Adrenal gland (tissue), 12 donors: ENCODE results near the gene SNRNP200. TPM values are rescaled to one million over a fixed set of nuclear protein-coding genes. Genes with fewer than 3 reads are reported as not detected.

ENCODE experiments used
- DNase-seq, 7 donors: peaks; one replicate each; pipeline ENCODE4 v3.0.0-alpha.2; 2019 to 2020
- H3K27ac ChIP-seq, 5 donors: fragments of 200-600 bp; sonication (generic) in 4 of 5; 1 replicate in 3 of 5; 2 replicates in 2 of 5; pipeline versions ENCODE4 v1.5.1 to v1.8.0; 2016 to 2020; ENCODE audit warnings: mild to moderate bottlenecking in 1 of 5
- H3K27me3 ChIP-seq: fragments of 200-600 bp; 2 replicates; pipeline ENCODE4 v1.8.0; 2021
- H3K36me3 ChIP-seq, 2 donors: fragments of 200-600 bp; replicated peaks in 1 of 2; 1 replicate in 1 of 2; 2 replicates in 1 of 2; pipeline versions ENCODE4 v1.5.1 to v1.8.0; 2018 to 2022
- H3K4me1 ChIP-seq, 2 donors: fragments of 200-600 bp; replicated peaks in 1 of 2; 1 replicate in 1 of 2; 2 replicates in 1 of 2; pipeline versions ENCODE4 v1.5.1 to v1.8.0; 2018 to 2021
- H3K4me3 ChIP-seq, 4 donors: fragments of 200-600 bp; sonication (generic) in 3 of 4; one replicate each; pipeline ENCODE4 v1.5.1; 2016 to 2018
- H3K9me3 ChIP-seq, 3 donors: fragments of 200-600 bp; sonication (generic) in 1 of 3; replicated peaks in 1 of 3; 1 replicate in 2 of 3; 2 replicates in 1 of 3; pipeline versions ENCODE4 v1.5.1 to v1.8.0; 2016 to 2021
- POLR2A ChIP-seq, 2 donors: fragments of 450-650 bp; IDR thresholded peaks; one replicate each; pipeline ENCODE4 v1.6.1; 2017; ENCODE audit warnings: antibody characterized with exemption in 2 of 2, mild to moderate bottlenecking in 2 of 2, moderate library complexity in 1 of 2
- WGBS, 4 donors: extraction: QIAGEN DNeasy Blood & Tissue Kit in 2 of 4; methylation state at CpG; one replicate each; pipeline versions ENCODE4 v1.1.5 to v1.1.7; 2013 to 2017; 5-methylcytosine and 5-hydroxymethylcytosine counted together
- intact Hi-C, 2 donors: fragments of 100-400 bp; cut with DNase I; formaldehyde crosslinking; loops; one replicate each; pipeline versions ENCODE4 v1.14.1 to v1.15.0; 2022 to 2023
- polyA plus RNA-seq, 3 donors: library from polyadenylated mRNA; stranded (reverse); fragments of 200-250 nt in 2 of 3; fragments of 350-450 nt in 1 of 3; fragmentation: Illumina TruSeq in 1 of 3; extraction: RNeasy Lipid Tissue Mini Kit (QIAGEN cat#74804) in 1 of 3; gene quantifications; one replicate each; pipeline ENCODE4 v1.2.3, GENCODE V29; 2013 to 2014
- total RNA-seq, 9 donors: library from RNA; depleted of rRNA in 4 of 9; stranded (reverse); fragments of >200 nt in 4 of 9; fragments of 120-200 nt in 1 of 9; fragmentation: NEBNext Ultra II Directional in 1 of 9; extraction: Animal tissue kit (Norgen Biotek cat#: 25700) in 1 of 9; gene quantifications; one replicate each; pipeline versions ENCODE4 v1.1.0 to v1.2.4, GENCODE V29; 2013 to 2023
- TF ChIP-seq, protein P1 (sequence below), 6 experiments: fragments of 450-650 bp in 4 of 6; fragments of 200-600 bp in 2 of 6; sonication (generic) in 1 of 6; IDR thresholded peaks; 1 replicate in 5 of 6; 2 replicates in 1 of 6; pipeline versions ENCODE4 v1.5.1 to v1.8.0; 2016 to 2021; ENCODE audit warnings: antibody characterized with exemption in 6 of 6, mild to moderate bottlenecking in 2 of 6, moderate library complexity in 1 of 6
- donor health status: healthy with polysubstance abuse.
- donor health status: Bipolar disorder and iron deficiency.
- donor health status: DM: yes; HTN: yes; CAD: no.
- donor health status: DM: no; HTN: no; CAD: no.
- donor health status: DM: no; HTN: no; CAD: no.
- donor health status: DM: yes; HTN: yes; CAD: no.

The SNRNP200 gene
- total and polyA plus RNA-seq, 12 donors = 50.4 to 117 (median 96.1) TPM

DNA sequence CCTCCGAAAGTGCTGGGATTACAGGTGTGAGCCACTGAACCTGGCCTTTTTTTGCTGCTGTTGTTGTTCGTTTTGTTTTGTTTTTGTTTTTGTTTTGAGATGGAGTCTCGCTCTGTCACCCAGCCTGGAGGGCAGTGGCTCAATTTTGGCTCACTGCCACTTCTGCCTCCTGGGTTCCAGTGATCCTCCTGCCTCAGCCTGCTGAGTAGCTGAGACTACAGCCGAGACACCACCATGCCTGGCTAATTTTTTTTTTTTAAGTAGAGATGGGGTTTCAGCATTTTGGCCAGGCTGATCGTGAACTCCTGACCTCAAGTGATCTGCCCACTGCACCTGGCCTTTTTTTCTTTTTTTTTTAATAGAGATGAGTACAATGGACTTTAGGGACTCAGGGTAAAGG is 61.5 kb downstream of the SNRNP200 start:
- Histone ChIP-seq H3K36me3 (no peaks in the 10 kb centered on the region), H3K4me1 (peaks cover 0 to 36% of the 10 kb centered on the region in 2 donors), H3K27ac (no peak overlapping the region), H3K4me3 (no peak overlapping the region), H3K27me3 (no peaks in the 10 kb centered on the region), H3K9me3 (no peaks in the 10 kb centered on the region)
- DNase-seq = no peak
- 84 to 94% (median 90%) methylated on average over 5 of the region's 5 CpGs for WGBS, 4 donors
- intact Hi-C loops = no loop called here
- TF ChIP-seq, protein P1, sequence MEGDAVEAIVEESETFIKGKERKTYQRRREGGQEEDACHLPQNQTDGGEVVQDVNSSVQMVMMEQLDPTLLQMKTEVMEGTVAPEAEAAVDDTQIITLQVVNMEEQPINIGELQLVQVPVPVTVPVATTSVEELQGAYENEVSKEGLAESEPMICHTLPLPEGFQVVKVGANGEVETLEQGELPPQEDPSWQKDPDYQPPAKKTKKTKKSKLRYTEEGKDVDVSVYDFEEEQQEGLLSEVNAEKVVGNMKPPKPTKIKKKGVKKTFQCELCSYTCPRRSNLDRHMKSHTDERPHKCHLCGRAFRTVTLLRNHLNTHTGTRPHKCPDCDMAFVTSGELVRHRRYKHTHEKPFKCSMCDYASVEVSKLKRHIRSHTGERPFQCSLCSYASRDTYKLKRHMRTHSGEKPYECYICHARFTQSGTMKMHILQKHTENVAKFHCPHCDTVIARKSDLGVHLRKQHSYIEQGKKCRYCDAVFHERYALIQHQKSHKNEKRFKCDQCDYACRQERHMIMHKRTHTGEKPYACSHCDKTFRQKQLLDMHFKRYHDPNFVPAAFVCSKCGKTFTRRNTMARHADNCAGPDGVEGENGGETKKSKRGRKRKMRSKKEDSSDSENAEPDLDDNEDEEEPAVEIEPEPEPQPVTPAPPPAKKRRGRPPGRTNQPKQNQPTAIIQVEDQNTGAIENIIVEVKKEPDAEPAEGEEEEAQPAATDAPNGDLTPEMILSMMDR (IDR thresholded peaks at IDR 0.05) = no peak
- TF ChIP-seq POLR2A (IDR thresholded peaks at IDR 0.05) = no peak

DNA sequence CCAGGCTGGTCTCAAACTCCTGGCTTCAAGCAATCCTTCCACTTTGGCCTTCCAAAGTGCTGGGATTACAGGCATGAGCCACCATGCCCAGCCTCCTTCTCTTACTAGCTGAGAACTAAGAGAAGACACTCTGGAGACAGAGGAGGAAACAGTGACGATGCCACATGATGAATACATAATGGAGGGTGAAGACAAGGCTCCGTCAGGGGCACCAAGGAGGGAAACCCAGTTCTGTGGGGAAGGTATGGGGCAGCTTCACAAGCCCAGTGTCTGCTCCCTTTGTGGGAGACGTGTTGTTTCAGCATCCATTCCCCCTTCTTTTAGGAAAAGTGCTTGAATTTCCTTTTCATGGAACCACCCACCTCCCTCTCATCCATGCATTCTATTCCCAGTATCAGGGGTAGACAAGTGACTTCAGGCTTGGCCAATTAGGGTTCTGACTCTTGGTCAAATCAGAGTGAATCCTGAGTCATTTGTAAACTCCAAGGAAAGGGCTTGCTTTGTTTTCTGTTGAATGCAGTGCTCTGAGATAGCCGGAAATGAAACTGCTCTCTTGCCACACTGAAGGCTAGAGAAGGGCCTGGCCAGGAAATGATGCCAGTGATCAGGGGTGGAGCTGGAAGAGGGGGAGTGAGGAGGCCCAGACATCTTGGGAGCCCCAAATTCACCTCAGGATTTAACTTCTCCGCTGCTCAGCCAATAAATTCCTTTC is 63.3 kb downstream of the SNRNP200 start:
- H3K27ac ChIP-seq = peak overlapping the region; percentile 47 to 84 (median 69)
- no peaks in the 10 kb centered on the region for H3K9me3 ChIP-seq
- no peak for TF ChIP-seq POLR2A (IDR thresholded peaks at IDR 0.05)
- TF ChIP-seq, protein P1 (IDR thresholded peaks at IDR 0.05) = no peak
- intact Hi-C loops = no loop called here
- peaks cover 0 to 31% of the 10 kb centered on the region in 2 donors for H3K4me1 ChIP-seq
- 57 to 69% (median 65%) methylated on average over 5 of the region's 5 CpGs for WGBS, 4 donors
- H3K36me3 ChIP-seq = no peaks in the 10 kb centered on the region
- no peaks in the 10 kb centered on the region for H3K27me3 ChIP-seq
- H3K4me3 ChIP-seq = no peak overlapping the region
- peak in 6 of 7 donors; percentile 67 to 84 (median 74) for DNase-seq

DNA sequence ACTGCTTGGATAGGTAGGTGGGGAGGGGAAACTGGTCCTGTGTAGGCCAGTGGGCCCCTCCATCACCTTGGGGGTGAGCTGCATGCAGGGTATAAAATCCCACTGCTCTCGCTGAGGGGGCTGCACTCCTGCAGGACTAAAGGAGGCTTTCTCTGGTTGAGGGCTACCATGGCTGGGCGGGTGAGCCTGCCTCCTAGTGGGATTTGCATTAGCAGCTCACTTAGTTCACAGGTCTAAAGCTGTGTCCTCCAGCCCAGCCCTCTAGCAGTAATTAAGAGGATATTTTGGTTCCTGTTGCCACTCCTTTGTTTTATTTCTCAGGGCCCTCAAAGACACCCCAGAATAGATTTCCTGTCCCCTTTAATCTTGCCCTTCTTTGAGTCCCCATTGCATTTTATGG is 64.1 kb downstream of the SNRNP200 start:
- Histone ChIP-seq H3K4me1 (peaks cover 0 to 25% of the 10 kb centered on the region in 2 donors), H3K4me3 (no peak overlapping the region), H3K9me3 (no peaks in the 10 kb centered on the region), H3K27me3 (no peaks in the 10 kb centered on the region), H3K36me3 (no peaks in the 10 kb centered on the region), H3K27ac (peak overlapping the region in 2 of 5 donors; percentile 81 to 84)
- WGBS, 4 donors = 81 to 100% (median 88%) methylated on average over 2 of the region's 2 CpGs; no CpG with 5 or more reads in 1 of the 4 donors
- TF ChIP-seq, protein P1 (IDR thresholded peaks at IDR 0.05) = no peak
- no peak for TF ChIP-seq POLR2A (IDR thresholded peaks at IDR 0.05)
- intact Hi-C loops = no loop called here
- DNase-seq = no peak

DNA sequence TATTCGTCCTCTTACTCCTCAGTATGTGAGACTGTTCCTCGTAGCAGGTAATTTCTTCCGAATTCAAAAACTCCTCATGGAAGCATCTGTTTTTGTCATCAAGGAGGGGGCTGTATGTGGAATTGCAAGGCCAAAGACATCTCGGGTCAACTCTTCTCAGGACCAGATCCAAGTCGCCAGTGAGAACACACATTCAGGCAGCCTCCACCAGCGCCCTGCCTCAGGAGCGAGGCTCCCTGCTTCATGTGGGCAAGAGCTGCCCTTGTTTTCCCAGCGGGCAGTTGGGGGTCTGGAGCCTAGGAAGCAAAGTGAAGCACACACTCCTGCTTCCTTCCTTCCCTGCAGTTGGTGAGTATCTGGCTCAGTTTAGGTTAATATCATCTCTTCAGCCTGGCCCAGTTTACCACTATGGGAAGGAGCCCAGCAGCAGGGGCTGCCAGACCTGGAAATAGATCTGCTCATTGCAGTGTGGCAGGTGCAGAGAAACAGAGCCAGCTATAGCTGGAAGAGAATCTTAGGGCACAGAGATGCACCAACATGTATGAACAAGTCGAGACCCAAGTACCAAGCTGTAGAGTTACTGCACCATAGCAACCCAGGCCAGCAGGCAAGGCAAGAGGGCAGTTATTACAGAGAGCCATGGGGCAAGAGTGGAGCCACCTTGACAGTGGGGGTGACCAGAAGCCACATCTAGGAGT is 64.9 kb downstream of the SNRNP200 start:
- peaks cover 0 to 19% of the 10 kb centered on the region in 2 donors for H3K4me1 ChIP-seq
- peak overlapping the region in 1 of 5 donors; percentile 84 for H3K27ac ChIP-seq
- DNase-seq = no peak
- no peak overlapping the region for H3K4me3 ChIP-seq
- H3K9me3 ChIP-seq = no peaks in the 10 kb centered on the region
- WGBS, 4 donors = 92 to 96% (median 94%) methylated on average over 8 to 9 of the region's 9 CpGs
- H3K36me3 ChIP-seq = no peaks in the 10 kb centered on the region
- TF ChIP-seq POLR2A (IDR thresholded peaks at IDR 0.05) = no peak
- TF ChIP-seq, protein P1 (IDR thresholded peaks at IDR 0.05) = no peak
- intact Hi-C loops = no loop called here
- no peaks in the 10 kb centered on the region for H3K27me3 ChIP-seq
